A549 (cell line): Measurements from ENCODE around the gene PAPPA. TPM values are rescaled to one million over a fixed set of nuclear protein-coding genes. Genes with fewer than 3 reads are reported as not detected.
A peak's percentile ranks its signal among the peaks of the same experiment; 100 is the strongest.

Experiments
- ATAC-seq, 2 experiments: fragments of 200-7000 bp in 1 of 2; fragments of >200 bp in 1 of 2; cut with Nextera tagmentation in 1 of 2; cut with Tn5 transposase in 1 of 2; 3 replicates each; pipeline versions ENCODE4 v1.8.0 to v1.9.1; 2018 to 2020; ENCODE audit warnings: mild to moderate bottlenecking in 1 of 2, moderate library complexity in 1 of 2
- CTCF ChIA-PET: fragments of 300-600 bp; sonication (Branson Sonifier 250); formaldehyde crosslinking; extraction: SDS; loops from one replicate; lab custom pipeline; 2021; ENCODE audit warnings: antibody characterized with exemption, inconsistent platforms; lab: Yijun Ruan, JAX
- POLR2A ChIA-PET: fragments of 350-600 bp; formaldehyde crosslinking; extraction: SDS; loops from one replicate; lab custom pipeline; 2021; ENCODE audit warnings: antibody characterized with exemption, inconsistent platforms; lab: Yijun Ruan, JAX
- DNase-seq, 2 experiments: peaks; one replicate each; pipeline versions ENCODE4 v3.0.0 to v3.0.0-alpha.2; 2011 to 2016; ENCODE audit warnings: low read depth in 1 of 2, low spot score in 1 of 2
- FAIRE-seq: peaks from 2 replicates; lab custom pipeline; 2011; peaks lifted over from hg19 to GRCh38; lab: Jason Lieb, UNC
- H3K27ac ChIP-seq, 2 experiments: fragments of >200 bp; sonication (Bioruptor Twin); formaldehyde crosslinking; 3 replicates each; pipeline ENCODE4 v1.5.1; 2016 to 2017
- H3K4me1 ChIP-seq: fragments of >200 bp; sonication (Bioruptor Twin); formaldehyde crosslinking; 3 replicates; pipeline ENCODE4 v1.6.1; 2016
- H3K4me2 ChIP-seq: fragments of >200 bp; sonication (Bioruptor Twin); formaldehyde crosslinking; 3 replicates; pipeline ENCODE4 v1.6.1; 2016
- H3K4me3 ChIP-seq: fragments of >200 bp; sonication (Bioruptor Twin); formaldehyde crosslinking; 3 replicates; pipeline ENCODE4 v1.5.1; 2016
- H3K9me3 ChIP-seq: fragments of >200 bp; sonication (Bioruptor Twin); formaldehyde crosslinking; 3 replicates; pipeline ENCODE4 v1.6.1; 2016
- ATOH8 ChIP-seq: fragments of 250-450 bp; sonication (Bioruptor Pico); IDR thresholded peaks from 2 replicates; pipeline ENCODE4 v1.5.0; 2020; ENCODE audit warnings: low read depth, mild to moderate bottlenecking, moderate library complexity
- BCL3 ChIP-seq: fragments of >200 bp; sonication (Bioruptor Twin); formaldehyde crosslinking; IDR thresholded peaks from 3 replicates; pipeline ENCODE4 v1.6.1; 2016
- CBX8 ChIP-seq: fragments of 200-600 bp; sonication (generic); IDR thresholded peaks from 2 replicates; pipeline ENCODE4 v1.6.1; 2016
- CEBPB ChIP-seq, 2 experiments: fragments of >200 bp in 1 of 2; sonication (Bioruptor Twin) in 1 of 2; formaldehyde crosslinking in 1 of 2; IDR thresholded peaks; 2 replicates each; pipeline ENCODE4 v1.6.1; 2012 to 2016
- CTCF ChIP-seq: fragments of >200 bp; sonication (Bioruptor Twin); formaldehyde crosslinking; IDR thresholded peaks from 3 replicates; pipeline ENCODE4 v1.5.1; 2016
- E2F6 ChIP-seq: IDR thresholded peaks from 2 replicates; pipeline ENCODE4 v1.6.1; 2012; ENCODE audit warnings: low read depth, borderline replicate concordance
- EHF ChIP-seq: fragments of 250-450 bp; sonication (Bioruptor Pico); IDR thresholded peaks from 2 replicates; pipeline ENCODE4 v1.5.0; 2020; ENCODE audit warnings: mild to moderate bottlenecking
- FOSB ChIP-seq: fragments of 250-450 bp; sonication (Bioruptor Pico); IDR thresholded peaks from 2 replicates; pipeline ENCODE4 v1.5.0; 2020; ENCODE audit warnings: mild to moderate bottlenecking, moderate library complexity
- HOXB13 ChIP-seq: fragments of 250-450 bp; sonication (Bioruptor Pico); IDR thresholded peaks from 2 replicates; pipeline ENCODE4 v1.5.0; 2020; ENCODE audit warnings: low read depth, mild to moderate bottlenecking, moderate library complexity
- KDM1A ChIP-seq: fragments of 200-600 bp; sonication (generic); IDR thresholded peaks from 2 replicates; pipeline ENCODE4 v1.6.1; 2016; ENCODE audit warnings: low read depth, mild to moderate bottlenecking
- MAX ChIP-seq: IDR thresholded peaks from 2 replicates; pipeline ENCODE4 v1.6.1; 2012
- NR3C1 ChIP-seq: fragments of >200 bp; sonication (Bioruptor Twin); formaldehyde crosslinking; IDR thresholded peaks from 3 replicates; pipeline ENCODE4 v1.6.1; 2017
- PBX3 ChIP-seq: IDR thresholded peaks from 2 replicates; pipeline ENCODE4 v1.6.1; 2012
- PHF8 ChIP-seq: fragments of 200-600 bp; sonication (generic); IDR thresholded peaks from 2 replicates; pipeline ENCODE4 v1.6.1; 2016; ENCODE audit warnings: low read depth, mild to moderate bottlenecking, antibody characterized with exemption, moderate library complexity, borderline replicate concordance
- RAD21 ChIP-seq, 2 experiments: fragments of >200 bp in 1 of 2; sonication (Bioruptor Twin) in 1 of 2; formaldehyde crosslinking in 1 of 2; IDR thresholded peaks in 1 of 2; conservative IDR thresholded peaks in 1 of 2; 2 replicates in 1 of 2; 3 replicates in 1 of 2; pipeline ENCODE4 v1.6.1; 2012 to 2018; ENCODE audit warnings: inconsistent platforms in 1 of 2
- REST ChIP-seq: fragments of 200-600 bp; sonication (generic); IDR thresholded peaks from 2 replicates; pipeline ENCODE4 v1.6.1; 2016; ENCODE audit warnings: antibody characterized with exemption, mild to moderate bottlenecking, moderate library complexity
- RFX5 ChIP-seq: fragments of 450-650 bp; IDR thresholded peaks from 2 replicates; pipeline ENCODE4 v1.7.1; 2014; ENCODE audit warnings: antibody characterized with exemption, mild to moderate bottlenecking, moderate library complexity
- SMC3 ChIP-seq: fragments of >200 bp; sonication (Bioruptor Twin); formaldehyde crosslinking; IDR thresholded peaks from 3 replicates; pipeline ENCODE4 v1.6.1; 2018; ENCODE audit warnings: inconsistent platforms
- TP53 ChIP-seq: fragments of 250-450 bp; sonication (Bioruptor Pico); IDR thresholded peaks from 2 replicates; pipeline ENCODE4 v1.5.0; 2021; ENCODE audit warnings: mild to moderate bottlenecking, moderate library complexity
- WGBS: methylation state at CpG from one replicate; pipeline ENCODE4 v1.1.6; 2017; ENCODE audit errors: missing lambda C conversion rate; 5-methylcytosine and 5-hydroxymethylcytosine counted together
- polyA plus RNA-seq, 4 experiments: library from polyadenylated mRNA; depleted of rRNA in 3 of 4; stranded (reverse); fragments of >200 nt; fragmentation: RNase III in 1 of 4; extraction: RNeasy Plus Mini Kit Qiagen cat#74134 plus additional on column Dnase treatment in 1 of 4; gene quantifications; 2 replicates in 3 of 4; 3 replicates in 1 of 4; pipeline ENCODE4 v1.2.3, GENCODE V29; 2011 to 2017

The PAPPA gene
- polyA plus RNA-seq, 2 of the 4 experiments (the other 2 are of a cell fraction): 40.0 to 127 TPM

- WGBS: 92% methylated on average over 1 of the region's 1 CpG
- H3K9me3 ChIP-seq: peaks cover 18% of the 10 kb centered on the region
- peak; percentile 39 for FAIRE-seq
- POLR2A ChIA-PET: no interaction called here
- H3K4me2 ChIP-seq: no peak overlapping the region
- no peak overlapping the region for H3K4me3 ChIP-seq
- no peak overlapping the region; a peak in 1 of 6 replicates for H3K27ac ChIP-seq
- CTCF ChIA-PET: no interaction called here
- ATAC-seq: no peak
- H3K4me1 ChIP-seq: peaks cover 13% of the 10 kb centered on the region
- TF ChIP-seq E2F6 (no peak), RFX5 (no peak), REST (no peak), CTCF (peak; percentile 31; the same call in 2 of the 3 replicates), TP53 (CRISPR knock-in tag) (no peak), PBX3 (no peak), ATOH8 (CRISPR knock-in tag) (no peak), KDM1A (no peak), FOSB (CRISPR knock-in tag) (no peak), MAX (no peak), SMC3 (peak; percentile 26; the same call in 1 of the 3 replicates), NR3C1 (no peak), CBX8 (no peak), CEBPB (IDR thresholded peaks at IDR 0.05) (no peak), BCL3 (no peak), EHF (CRISPR knock-in tag) (no peak), PHF8 (no peak), HOXB13 (CRISPR knock-in tag) (no peak), RAD21 (conservative IDR thresholded peaks at IDR 0.05 in 1 of 2, IDR thresholded peaks at IDR 0.05 in 1 of 2) (peak; percentile 25 to 27; a peak in 2 of 5 replicates)
- peak in 1 of 2 experiments; percentile 5 for DNase-seq
Measured at GRCh38 chr9:116112236-116112635, 41.4 kb upstream of the PAPPA start.
